Limb (tissue), 2 donors: ENCODE measurements around the gene STPG3.

ENCODE experiments used
- DNase-seq, 2 donors: peaks; one replicate each; pipeline ENCODE4 v3.0.0-alpha.2; 2016; ENCODE audit errors: extremely low spot score in 2 of 2

Gene STPG3

GRCh38 chr9:137221506-137222111, 29.5 kb upstream of the STPG3 start:
- no peak for DNase-seq

- DNase-seq: no peak
Measured at GRCh38 chr9:137222190-137223077, 28.7 kb upstream of the STPG3 start, which contains the start of gene RNF208. Gene RNF208 (minus strand): TSS chr9:137222240. CDS start chr9:137221212, 1,028 bp downstream.

- DNase-seq: peak; percentile 96 to 97
Measured at GRCh38 chr9:137223078-137223970, 27.8 kb upstream of the STPG3 start.

GRCh38 chr9:137224830-137225694, 26.0 kb upstream of the STPG3 start, which contains the start of gene CYSRT1:
Gene CYSRT1 (plus strand): TSS chr9:137225174. CDS start chr9:137225622, 448 bp downstream.
- peak in 1 of 2 donors; percentile 31 for DNase-seq

GRCh38 chr9:137225699-137226331, 25.3 kb upstream of the STPG3 start:
- peak in 1 of 2 donors; percentile 26 for DNase-seq

- peak in 1 of 2 donors; percentile 21 for DNase-seq
Measured at GRCh38 chr9:137226338-137227053, 24.6 kb upstream of the STPG3 start.

- DNase-seq: peak in 1 of 2 donors; percentile 85
Measured at GRCh38 chr9:137227054-137227852, 23.8 kb upstream of the STPG3 start, which contains the start of gene RNF224. Gene RNF224 (plus strand): TSS chr9:137227502. CDS start chr9:137228336, 834 bp downstream.

GRCh38 chr9:137227853-137228505, 23.1 kb upstream of the STPG3 start:
- no peak for DNase-seq

- no peak for DNase-seq
Measured at GRCh38 chr9:137228506-137228967, 22.5 kb upstream of the STPG3 start.

- DNase-seq: no peak
Measured at GRCh38 chr9:137228968-137229896, 21.9 kb upstream of the STPG3 start.

GRCh38 chr9:137229903-137230704, 21.0 kb upstream of the STPG3 start:
- DNase-seq: no peak

GRCh38 chr9:137230705-137231371, 20.2 kb upstream of the STPG3 start, which contains the start of gene SLC34A3:
Gene SLC34A3 (plus strand): TSS chr9:137230901. CDS start chr9:137231703, 802 bp downstream.
- no peak for DNase-seq

- DNase-seq: no peak
Measured at GRCh38 chr9:137231372-137232039, 19.6 kb upstream of the STPG3 start.

GRCh38 chr9:137232101-137232500, 19.0 kb upstream of the STPG3 start:
- DNase-seq: no peak

GRCh38 chr9:137232510-137232909, 18.6 kb upstream of the STPG3 start:
- no peak for DNase-seq
